ENCODE data around the gene DHRS12.

GRCh38 chr13:51740698-51741097, 63.3 kb downstream of the DHRS12 start:
- TF ChIP-seq, protein P1, sequence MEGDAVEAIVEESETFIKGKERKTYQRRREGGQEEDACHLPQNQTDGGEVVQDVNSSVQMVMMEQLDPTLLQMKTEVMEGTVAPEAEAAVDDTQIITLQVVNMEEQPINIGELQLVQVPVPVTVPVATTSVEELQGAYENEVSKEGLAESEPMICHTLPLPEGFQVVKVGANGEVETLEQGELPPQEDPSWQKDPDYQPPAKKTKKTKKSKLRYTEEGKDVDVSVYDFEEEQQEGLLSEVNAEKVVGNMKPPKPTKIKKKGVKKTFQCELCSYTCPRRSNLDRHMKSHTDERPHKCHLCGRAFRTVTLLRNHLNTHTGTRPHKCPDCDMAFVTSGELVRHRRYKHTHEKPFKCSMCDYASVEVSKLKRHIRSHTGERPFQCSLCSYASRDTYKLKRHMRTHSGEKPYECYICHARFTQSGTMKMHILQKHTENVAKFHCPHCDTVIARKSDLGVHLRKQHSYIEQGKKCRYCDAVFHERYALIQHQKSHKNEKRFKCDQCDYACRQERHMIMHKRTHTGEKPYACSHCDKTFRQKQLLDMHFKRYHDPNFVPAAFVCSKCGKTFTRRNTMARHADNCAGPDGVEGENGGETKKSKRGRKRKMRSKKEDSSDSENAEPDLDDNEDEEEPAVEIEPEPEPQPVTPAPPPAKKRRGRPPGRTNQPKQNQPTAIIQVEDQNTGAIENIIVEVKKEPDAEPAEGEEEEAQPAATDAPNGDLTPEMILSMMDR (IDR thresholded peaks at IDR 0.05) = no peak
- TF ChIP-seq POLR2A (IDR thresholded peaks at IDR 0.05) = no peak

Data from right lobe of liver (tissue), 4 donors.